ENCODE results near the gene ZNF627. TPM values are rescaled to one million over a fixed set of nuclear protein-coding genes. Genes with fewer than 3 reads are reported as not detected.
A peak's percentile ranks its signal among the peaks of the same experiment; 100 is the strongest.
"Not testable (repeated sequence)": the region's sequence is repeated elsewhere in the genome, so short reads cannot be mapped to it uniquely, and the experiment has no call there.

ZNF627 gene
- total RNA-seq, 1 donor = 19.0 TPM

DNA sequence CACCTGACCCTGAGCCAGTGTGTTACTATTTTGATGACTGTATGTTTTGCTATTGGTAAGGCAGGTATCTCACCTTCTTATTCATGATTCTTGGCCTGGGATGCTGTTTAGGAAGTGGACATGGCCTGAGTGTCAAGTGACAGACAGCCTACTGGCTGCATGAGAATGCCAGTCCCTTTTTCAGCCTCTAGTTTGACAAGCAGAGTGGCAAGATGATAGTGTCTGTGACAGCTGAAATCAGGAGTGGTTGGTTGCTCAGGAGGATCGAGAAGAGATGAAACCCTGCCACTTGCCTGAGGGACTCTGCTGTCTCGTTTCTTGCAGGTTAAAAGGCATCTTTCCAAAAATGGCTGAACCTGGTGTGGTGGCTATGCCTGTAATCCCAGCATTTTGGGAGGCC is 31.1 kb upstream of the ZNF627 start:
- TF ChIP-seq, protein P1, sequence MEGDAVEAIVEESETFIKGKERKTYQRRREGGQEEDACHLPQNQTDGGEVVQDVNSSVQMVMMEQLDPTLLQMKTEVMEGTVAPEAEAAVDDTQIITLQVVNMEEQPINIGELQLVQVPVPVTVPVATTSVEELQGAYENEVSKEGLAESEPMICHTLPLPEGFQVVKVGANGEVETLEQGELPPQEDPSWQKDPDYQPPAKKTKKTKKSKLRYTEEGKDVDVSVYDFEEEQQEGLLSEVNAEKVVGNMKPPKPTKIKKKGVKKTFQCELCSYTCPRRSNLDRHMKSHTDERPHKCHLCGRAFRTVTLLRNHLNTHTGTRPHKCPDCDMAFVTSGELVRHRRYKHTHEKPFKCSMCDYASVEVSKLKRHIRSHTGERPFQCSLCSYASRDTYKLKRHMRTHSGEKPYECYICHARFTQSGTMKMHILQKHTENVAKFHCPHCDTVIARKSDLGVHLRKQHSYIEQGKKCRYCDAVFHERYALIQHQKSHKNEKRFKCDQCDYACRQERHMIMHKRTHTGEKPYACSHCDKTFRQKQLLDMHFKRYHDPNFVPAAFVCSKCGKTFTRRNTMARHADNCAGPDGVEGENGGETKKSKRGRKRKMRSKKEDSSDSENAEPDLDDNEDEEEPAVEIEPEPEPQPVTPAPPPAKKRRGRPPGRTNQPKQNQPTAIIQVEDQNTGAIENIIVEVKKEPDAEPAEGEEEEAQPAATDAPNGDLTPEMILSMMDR (IDR thresholded peaks at IDR 0.05; ENCODE audit: insufficient read depth, low read depth, low read length) = no peak
- no peak overlapping the region for H3K4me3 ChIP-seq (ENCODE audit: low read depth, low read length)
- DNase-seq (ENCODE audit: low read depth) = no peak

GRCh38 chr19:11570039-11570462 is 27.2 kb upstream of the ZNF627 start:
- DNase-seq (ENCODE audit: low read depth) = no peak
- H3K4me3 ChIP-seq (ENCODE audit: low read depth, low read length) = no peak overlapping the region
- TF ChIP-seq, protein P1 (IDR thresholded peaks at IDR 0.05; ENCODE audit: insufficient read depth, low read depth, low read length) = no peak

DNA sequence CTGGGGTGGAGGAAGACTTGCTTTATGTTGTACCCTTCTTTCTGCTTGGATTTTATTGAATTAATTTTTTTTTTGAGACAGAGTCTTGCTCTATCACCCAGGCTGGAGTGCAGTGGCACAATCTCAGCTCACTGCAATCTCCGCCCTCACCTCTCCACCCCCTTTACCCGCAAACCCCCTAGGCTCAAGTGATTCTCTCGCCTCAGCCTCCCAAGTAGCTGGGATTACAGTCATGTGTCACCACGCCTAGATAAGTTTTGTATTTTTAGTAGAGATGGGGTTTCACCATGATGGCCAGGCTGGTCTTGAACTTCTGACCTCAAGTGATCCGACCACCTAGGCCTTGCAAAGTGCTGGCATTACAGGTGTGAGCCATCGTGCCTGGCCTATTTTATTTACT is 23.9 kb upstream of the ZNF627 start:
- not testable (repeated sequence) for H3K4me3 ChIP-seq (ENCODE audit: low read depth, low read length); DNase-seq (ENCODE audit: low read depth)

DNA sequence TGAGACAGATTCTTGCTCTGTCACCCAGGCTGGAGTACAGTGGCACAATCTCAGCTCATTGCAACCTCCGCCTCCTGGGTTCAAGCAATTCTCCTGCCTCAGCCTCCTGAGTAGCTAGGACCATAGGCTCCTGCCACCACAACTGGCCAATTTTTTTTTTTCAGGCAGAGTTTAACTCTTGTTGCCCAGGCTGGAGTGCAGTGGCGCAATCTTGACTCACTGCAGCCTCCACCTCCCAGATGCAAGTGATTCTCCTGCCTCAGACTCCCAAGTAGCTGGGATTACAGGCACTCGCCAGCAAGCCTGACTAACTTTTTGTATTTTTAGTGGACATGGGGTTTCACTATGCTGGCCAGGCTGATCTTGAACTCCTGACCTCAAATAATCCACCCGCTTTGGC is 23.5 kb upstream of the ZNF627 start:
- H3K4me3 ChIP-seq (ENCODE audit: low read depth, low read length); DNase-seq (ENCODE audit: low read depth): not testable (repeated sequence)

DNA sequence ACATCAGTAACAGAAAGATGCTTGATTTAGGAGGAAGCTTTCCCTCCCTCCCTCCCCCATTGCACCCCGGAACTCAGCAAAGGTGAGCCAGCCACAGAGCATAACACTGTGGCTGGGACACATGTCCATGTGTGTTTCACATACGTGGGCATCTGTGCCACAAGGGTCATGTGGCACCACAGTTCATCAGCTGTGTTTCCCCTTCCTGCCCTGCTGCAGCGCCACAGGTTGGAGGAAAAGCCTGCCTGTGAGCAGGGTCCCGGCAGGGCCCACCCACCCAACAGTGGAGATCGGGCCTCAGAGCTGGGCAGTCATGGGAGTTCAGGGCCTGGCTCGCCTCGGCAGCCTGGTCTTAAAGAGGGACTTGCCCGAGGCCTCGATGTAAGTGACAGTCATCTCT is 22.6 kb upstream of the ZNF627 start:
- no peak overlapping the region for H3K4me3 ChIP-seq (ENCODE audit: low read depth, low read length)
- DNase-seq (ENCODE audit: low read depth) = no peak
- TF ChIP-seq, protein P1 (IDR thresholded peaks at IDR 0.05; ENCODE audit: insufficient read depth, low read depth, low read length) = no peak

GRCh38 chr19:11576227-11576626 is 21.1 kb upstream of the ZNF627 start:
- TF ChIP-seq, protein P1 (IDR thresholded peaks at IDR 0.05; ENCODE audit: insufficient read depth, low read depth, low read length) = no peak
- no peak for DNase-seq (ENCODE audit: low read depth)
- no peak overlapping the region for H3K4me3 ChIP-seq (ENCODE audit: low read depth, low read length)

- peak; percentile 20 for DNase-seq (ENCODE audit: low read depth)
- H3K4me3 ChIP-seq (ENCODE audit: low read depth, low read length) = no peak within 1 kb of the TSS
- TF ChIP-seq, protein P1 (IDR thresholded peaks at IDR 0.05; ENCODE audit: insufficient read depth, low read depth, low read length) = no peak
These were observed 19.6 kb upstream of the ZNF627 start, which contains the start of gene ACP5 for GRCh38 chr19:11577451-11578257. ACP5 (minus strand) TSS chr19:11577645; CDS start chr19:11577317, 328 bp downstream.
